GM18870 (cell line): Measurements from ENCODE around the gene TOGARAM2.

Experiments
- ATAC-seq: cut with Tn5 transposase; IDR thresholded peaks from one replicate; pipeline ENCODE4 v1.9.1; 2021; ENCODE audit warnings: moderate library complexity; ENCODE audit not compliant: unreplicated experiment

Gene TOGARAM2

DNA sequence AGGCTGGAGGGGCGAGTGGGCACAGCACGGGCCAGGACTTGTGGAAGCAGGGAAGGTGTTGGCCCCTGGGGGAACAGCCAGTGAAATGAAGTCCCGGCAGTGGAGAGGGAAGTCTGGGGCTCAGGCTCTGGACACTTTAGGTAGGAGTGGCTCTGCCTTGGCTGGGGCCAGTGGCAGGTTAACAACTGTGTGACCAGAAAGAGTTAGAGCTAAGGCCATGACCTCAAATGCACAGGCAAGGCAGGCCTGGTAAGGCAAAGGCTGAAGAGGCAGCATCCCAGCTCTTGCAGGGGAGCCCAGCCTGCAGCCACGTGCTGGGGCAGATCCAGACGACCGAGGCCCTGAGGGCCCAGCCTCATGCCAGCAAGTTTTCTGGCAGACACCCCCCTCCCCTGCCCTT is 71.7 kb downstream of the TOGARAM2 start:
- ATAC-seq = no peak

DNA sequence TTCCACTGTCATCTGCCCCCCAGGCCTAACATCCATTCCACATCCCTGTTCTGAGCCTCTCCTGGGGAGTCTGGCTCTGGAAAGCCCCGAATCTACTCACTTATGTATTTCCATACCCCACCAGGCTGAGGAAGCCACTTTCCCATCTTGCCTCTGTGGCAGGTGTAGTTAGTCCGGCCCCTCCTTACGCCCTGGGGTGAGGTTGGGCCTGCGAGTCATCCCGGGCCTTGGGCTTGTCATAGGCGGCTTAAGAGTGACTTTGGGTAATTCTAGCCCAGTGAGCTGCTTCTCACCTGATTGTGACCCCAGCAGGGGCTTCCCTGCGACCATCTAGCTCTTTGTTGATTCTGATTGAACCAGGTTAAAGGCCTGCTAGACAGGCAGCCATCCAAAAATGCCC is 72.1 kb downstream of the TOGARAM2 start:
- ATAC-seq = no peak

DNA sequence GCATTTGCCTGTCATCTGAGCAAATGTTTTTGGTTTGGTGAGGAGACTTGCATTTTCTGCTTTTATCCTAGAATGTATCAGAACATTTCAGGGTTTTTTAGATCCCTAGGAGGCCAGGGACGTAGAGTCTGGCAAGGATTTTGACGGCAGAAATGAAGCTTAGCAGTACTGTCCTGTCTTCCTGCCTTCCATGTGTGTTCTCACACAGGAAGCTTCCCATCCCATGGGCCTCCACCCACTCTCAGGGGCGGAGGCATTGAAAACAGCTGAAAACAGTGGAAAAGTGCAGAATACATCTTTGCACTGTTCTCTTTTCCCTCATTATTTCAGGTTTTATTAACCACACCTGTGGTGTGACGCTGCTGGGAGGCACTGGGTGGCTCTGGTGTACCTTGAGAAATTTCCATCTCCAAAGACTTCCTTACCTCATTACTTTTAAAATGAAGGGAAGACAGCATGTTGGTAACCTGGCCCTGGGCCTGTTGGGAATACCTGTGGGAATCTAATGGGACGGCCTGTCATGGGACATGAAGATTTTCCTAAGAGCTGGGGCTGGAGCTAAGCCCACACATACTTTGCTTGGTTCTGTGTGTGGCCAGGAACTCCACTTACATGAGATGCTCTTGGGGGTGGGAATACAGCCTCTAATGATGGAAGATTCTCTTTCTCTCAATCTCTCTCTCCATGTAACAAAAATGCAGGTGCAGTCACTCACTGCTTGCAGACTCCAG is 72.7 kb downstream of the TOGARAM2 start:
- ATAC-seq = no peak

DNA sequence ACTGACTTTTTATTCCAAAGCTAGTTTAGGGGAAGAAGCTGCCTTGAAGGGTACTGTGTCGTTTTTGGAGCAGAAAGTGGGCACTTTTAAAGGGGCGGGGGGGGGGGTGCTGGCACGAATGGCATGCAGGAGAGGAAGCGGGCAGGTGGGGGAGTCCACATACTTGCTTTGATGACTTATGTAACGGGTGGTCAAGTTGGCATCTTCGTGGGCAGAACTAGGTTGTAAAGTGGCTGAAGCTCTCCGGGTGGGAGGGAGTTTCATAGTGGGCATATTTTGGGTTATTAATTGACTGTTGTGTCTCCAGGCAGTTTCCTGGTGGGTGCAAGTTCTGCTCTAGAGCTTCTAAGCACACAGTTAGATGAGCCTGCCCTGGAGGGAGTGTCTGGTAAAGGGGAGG is 73.3 kb downstream of the TOGARAM2 start:
- ATAC-seq = no peak

DNA sequence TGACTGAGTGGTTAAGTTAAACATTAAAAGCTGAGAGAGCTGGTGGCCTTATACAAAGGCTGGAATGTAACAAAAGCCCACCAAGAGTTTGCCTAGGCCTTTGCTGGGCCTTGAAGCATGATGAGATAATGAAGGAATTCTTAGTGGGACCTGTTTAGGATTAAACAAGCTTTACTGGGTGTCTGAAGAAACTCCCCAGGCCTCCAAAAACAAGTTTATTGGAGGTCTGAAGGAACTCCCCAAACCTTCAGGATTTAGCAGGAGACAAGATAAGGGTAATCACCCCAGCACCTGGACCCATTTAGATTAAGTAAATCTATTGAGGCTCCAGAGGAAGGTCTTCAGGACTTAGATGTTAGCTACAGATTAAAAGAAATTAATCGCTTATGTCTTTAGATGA is 74.5 kb downstream of the TOGARAM2 start:
- ATAC-seq = no peak

DNA sequence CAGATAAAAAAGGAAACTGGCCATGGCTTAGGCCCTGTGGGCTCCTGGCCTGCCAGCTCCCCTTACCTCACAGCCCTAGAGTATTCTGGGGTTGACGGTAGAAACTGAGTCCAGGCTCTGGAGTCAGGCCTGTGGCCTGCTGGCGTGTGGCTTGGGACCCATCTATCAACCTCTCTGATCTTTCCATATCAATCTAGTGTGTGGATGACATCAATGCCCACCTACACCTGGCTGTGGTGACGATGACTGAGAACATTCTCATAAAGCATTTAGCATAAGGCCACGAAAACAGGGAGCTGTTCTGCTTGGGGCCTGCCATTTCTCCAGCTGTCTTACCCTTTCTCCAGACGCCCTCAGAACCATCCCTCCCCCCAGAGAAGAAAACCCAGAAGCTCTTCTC is 75.4 kb downstream of the TOGARAM2 start:
- ATAC-seq = no peak

DNA sequence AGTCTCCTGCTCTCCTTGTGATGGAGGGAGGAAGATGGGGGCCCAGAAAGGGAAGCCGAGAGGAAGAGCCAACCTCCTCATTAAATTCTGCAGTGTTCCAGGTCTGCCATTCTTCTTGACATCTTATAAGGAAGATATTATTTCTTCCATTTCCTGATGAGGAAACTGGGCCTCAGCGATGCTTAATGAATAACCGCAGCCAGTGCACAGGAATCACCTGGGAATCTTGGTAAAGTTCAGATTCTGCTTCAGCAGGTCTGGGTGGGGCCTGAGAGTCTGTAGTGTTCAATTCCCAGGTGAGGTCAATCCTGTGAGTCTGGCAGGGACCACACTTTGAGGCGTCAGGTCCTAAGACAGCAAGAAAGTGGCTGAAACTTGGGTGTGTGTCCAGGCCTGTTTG is 75.9 kb downstream of the TOGARAM2 start:
- no peak for ATAC-seq

DNA sequence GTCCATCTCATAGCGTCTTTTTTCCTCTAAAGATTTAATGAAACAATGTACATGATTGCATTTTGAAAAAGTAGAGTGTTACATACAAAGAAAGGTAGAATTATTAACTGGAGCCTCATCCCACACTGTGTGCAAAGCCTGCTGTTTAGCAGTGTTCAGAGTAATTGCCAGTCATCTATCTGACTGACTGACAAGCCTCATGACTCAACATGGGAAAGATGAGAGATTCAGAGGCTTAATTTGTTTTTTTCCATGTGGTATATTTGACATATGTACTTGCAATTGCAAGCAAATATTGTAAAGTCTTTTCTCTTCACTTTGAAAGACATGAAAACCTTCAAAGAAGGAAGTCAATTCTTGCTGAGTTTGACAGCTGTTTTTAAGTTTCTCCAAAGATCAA is 78.5 kb downstream of the TOGARAM2 start:
- no peak for ATAC-seq

DNA sequence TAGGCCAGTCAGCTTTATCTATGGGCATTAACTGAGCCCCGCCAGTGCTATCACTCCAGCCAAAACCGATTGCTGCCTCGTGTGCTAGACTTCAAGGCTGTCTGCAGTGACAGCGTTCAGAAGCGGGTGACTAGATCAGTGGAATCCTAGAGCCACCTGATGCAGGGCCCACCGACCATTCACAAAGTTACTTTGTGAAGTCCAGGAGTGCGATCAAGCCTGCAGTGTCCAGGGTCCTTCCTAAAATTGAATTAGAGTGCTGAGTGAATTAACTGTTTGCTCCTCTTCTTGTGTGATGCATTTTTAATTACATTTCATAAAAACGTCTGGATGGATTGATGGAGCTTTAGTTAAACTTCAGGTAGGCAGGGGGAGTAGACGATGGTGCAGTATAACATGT is 79.3 kb downstream of the TOGARAM2 start:
- ATAC-seq = no peak

DNA sequence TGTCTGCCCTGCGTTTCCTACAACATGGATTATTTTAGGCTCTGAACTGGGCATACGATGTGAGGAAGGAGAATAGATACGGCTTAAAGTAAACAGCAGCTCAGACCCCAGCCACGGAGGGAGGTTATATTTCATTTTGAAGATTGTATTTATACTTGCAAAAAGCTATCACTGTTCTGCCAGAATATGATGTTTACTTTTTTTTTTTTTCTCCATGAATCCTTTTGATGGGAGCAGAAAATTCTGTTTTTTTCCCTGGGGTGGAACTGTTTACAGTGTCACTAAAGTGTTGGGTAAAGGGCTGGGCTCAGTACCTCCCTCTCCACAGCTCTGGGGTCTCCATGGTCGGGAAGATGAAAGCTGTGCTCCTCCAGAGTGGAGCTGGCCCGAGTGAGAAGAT is 80.1 kb downstream of the TOGARAM2 start:
- ATAC-seq = no peak

DNA sequence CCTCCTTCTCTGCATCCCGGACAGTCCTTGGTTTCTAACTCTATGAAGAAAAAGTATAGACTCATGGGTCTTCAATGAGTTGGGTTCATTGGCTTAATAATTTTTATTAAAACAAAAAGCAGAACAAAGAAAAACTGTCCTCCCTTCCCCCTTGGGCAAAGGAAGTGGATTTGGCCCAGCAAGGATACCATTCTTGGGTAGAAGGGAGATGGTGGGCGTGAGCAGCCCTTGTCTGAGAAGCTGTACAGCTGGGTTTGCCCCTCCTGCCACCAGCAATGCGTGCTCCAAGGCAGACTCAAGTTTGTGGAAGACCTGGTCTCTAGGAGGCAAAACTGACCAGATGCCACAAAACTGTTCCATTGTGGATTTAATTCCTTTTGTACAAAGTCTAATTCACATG is 80.5 kb downstream of the TOGARAM2 start:
- ATAC-seq = no peak

DNA sequence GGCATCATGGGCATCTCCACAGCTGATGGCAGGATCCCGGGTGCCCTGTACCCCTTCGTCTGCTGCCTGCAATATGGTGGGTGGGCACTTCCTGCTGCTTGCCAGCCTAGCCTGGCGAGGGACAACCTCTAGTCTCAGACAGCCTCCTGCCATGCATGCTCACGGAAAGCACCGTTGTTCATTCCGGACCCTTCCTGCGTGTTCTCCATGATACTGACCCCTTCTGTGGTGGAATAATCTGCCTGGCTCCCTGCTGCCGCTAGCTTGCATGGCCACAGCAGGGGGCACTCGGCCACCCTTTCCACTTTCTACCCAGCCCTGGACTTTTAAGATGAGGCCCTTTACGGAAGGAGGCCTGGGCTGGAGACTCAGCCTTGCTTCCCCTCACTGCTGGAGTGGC is 81.3 kb downstream of the TOGARAM2 start:
- no peak for ATAC-seq

DNA sequence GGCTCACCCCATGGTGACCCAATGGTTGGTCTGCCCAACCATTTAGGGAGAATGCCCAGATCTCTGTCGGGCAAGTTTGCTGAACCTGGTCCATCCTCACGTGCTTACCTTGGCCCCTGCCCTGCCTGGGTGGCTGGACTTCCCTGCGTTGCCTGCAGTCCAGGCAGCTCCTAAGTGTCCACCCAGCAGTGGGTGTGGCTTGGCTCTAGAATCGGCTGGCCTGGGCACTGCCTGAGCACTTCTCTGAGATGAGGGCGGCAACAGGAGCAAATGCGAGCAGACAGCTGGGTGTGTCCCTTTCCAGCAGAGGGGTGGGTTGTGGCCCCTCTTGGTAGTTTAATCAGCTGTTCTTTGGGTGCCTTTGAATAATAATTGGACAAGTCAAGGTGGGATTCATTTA is 82.0 kb downstream of the TOGARAM2 start:
- ATAC-seq = no peak

DNA sequence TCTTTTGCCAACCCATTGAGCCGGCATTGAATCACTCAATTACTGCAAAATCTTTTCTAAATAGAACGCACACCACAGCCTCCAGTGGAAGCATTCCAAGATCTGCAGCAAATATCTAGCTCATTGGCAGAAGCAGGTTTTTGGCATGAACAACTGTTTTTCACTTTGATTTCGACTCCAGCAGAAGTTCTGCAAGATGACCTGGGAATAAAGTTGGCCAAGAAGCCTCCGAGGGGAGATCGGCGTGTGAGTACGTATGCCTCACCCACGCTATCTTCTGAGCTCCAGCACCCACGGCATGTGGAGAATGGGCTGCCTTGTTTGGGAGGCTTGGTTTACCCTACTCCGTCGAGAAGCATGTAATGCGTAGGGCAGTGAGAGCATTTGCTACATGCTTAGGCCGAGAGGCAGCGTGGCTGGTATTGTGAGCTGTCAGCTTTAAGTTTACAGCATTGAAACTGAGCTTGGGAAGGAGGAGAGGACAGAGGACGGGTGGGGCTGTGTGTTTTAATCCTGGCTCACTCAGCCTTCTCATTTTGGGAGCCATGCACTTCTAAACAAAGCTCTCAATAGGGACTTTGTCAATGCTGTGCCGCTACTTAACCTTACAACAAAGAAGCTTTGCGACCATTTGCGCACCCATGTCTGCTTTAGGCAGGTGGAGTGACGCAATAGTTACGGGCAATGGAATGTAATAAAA is 82.7 kb downstream of the TOGARAM2 start:
- ATAC-seq = no peak

DNA sequence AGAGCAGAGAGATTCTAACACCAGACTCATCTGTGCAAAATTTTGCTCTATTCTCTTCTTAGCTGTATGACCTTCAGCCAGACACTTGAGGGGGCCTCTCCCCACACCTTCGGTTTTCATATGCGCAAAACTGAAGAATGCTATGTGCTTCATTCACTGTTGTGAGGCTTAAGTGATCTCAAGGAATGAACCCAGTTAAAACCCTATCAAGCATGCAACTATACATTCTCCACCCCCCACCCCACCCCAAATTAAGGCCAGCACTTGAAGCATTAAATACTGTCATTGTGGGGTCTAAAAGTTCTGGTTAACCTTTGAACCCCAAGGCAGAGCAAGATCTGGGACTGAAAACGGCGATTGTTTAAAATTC is 83.2 kb downstream of the TOGARAM2 start:
- no peak for ATAC-seq

DNA sequence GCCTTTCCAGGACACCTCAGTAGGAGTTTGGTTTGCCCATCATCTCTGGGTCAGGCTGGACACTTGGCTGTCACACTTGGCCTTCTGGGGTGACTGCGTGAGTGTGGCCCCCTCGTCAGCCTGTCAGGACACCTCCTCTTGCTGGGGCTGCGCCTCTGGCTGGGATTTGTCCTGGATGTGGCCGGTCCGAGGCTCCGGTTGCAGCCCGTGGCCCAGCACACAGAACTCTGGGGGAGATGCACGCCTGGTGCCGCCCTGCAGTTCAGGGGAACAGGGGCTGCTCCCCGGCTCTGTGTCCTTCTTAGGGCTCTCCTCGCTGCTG is 83.6 kb downstream of the TOGARAM2 start:
- ATAC-seq = no peak

DNA sequence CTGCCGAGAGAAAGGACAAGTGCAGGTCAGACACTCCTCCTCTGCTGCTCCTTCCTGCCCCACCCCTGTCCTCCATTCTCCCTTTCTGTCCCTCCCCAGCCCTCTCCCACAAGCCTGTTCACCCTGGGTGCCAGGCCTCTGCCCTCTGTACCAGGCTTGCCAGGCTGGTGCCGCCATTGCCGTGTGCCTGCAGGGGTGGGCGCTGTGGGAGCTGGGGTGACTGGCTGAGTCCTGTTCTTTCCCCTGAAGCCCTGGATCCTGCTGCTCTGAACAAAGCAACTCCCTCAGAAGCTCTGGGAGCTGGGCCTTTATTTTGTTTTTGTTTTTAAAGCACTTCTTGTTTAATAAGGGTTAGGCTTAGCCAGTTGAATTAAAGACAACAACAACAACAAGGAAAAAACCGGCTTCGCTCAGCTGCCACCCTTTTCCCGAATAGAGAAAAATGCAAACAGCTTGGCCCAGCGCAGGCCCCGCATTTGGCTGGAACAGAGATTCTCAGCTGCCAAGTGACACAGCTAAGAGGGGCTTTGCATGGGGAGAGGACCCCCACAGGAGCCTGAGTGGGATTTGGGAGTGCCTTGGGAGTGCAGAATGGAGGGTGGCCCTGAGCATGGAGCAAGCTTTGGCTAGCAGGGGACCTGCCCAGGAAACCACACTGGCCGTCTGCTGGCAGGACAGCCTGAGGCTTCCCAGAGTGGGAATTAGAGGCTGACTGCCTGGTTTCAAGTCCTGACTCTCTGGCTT is 84.1 kb downstream of the TOGARAM2 start:
- no peak for ATAC-seq

DNA sequence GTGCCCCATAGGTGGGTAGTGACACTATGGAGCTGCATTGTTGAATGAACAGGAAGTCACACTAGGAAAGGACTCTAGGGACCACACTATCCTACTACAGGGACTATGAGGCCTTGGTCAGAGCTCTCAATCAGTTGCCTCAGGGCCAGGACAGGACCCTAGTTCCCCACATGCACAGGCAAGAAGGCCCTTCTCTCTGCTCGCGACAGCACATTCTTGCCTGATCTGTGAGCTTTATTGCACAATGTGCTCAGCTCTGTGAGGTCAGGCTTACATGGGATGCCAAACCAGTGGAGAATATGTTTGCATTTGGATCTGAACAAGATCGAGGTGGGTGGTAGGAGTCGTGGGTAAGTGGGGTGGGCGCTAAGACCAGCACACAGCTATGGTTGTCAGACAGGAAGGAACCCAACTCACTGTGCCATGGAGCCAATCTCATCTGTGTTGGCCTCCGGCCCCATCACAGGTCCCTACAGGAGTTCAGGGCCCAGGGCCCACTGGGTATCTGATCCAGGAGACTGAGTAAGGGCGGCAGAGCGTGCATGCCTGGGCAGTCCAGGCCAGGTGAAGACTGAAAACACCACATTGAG is 85.3 kb downstream of the TOGARAM2 start:
- no peak for ATAC-seq

DNA sequence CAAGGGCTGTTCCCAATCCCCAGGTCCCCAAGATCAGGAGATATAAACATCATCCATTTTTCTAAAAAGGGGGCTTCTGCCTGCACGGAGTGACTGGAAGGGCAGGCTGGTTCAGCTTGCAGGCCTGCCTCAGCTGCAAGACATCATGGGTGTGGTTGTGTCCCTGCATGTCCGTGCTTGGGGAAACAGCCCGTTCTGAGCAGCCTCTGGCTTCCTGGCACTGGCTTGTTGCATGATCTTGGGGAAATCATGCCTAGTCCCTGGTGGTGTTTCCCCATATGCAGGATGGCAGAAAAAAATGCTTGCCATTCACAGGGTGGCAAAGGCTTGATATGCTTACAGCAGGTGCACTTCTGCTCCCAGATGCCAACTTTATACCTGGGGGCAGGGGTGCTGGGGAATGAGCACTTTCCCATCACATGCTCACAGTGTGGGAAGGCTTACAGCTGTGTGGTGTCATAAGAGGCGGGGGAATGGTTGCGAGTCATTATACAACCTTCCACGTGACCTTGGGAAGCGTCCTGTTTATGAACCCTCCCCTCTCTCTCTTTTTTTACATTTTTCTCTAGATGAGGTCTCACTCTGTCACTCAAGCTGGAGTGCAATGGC is 86.0 kb downstream of the TOGARAM2 start:
- ATAC-seq = no peak

DNA sequence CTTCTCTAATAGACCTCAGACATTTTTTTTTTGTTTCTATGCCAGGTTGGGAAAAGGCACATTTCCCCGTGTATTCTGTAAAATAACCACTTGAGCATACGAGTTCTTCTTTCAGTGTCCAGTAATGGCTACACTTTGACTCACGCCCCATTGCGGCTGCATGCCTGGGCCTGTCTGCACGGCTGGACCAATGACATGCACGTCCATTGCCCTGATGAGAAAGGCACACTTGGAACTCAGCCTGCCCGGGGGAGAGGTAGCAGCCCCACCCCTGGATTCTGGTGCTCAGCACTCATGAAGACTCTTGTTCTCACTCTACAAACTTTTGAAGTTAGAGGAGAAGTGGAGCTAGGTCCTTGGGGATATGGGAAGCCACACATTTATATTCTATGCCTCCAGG is 87.4 kb downstream of the TOGARAM2 start:
- ATAC-seq = no peak

DNA sequence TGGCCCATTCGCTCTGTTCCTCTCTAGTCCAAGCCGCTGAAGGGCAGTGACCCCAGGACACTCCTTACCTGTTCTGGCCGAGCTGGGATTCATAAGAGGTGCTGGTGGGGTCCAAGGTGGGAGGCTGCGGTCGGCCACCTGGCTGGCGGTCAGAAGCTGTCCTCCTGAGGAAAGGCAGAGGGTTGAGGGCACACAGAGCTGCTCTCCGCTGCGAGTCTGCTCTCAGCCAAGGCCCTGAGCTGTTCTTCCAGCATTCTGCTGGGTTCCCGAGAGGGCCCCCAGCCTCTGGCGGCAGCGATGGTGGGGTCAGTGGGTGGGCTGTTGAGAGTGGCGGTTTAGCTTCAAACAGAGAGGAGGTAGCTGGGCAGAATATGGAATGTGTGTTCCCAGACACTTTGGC is 89.4 kb downstream of the TOGARAM2 start:
- ATAC-seq = no peak
